Measurements from ENCODE around the gene SMAD7.

SMAD7 gene

GRCh38 chr18:48943736-48944527 lies 6.8 kb downstream of the SMAD7 start:
- no peak for DNase-seq

DNA sequence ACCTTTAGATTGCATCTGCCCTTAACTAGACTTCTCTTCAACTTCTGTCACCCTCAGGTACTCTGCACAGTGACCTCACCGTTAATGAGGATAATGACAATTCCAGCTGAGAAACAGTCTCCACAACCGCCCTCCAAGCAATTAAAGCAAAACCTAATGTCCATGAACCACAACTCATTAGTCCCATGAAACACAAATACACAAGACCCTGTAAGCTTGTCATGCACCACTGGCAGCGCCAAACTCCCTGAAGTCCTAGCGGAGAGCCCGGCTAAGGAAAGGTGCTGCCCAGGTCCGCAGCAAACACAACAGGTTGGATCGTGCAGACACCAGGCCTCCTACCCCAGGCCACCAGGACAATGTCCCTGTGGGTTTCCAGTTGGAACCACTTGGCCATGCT lies 7.4 kb downstream of the SMAD7 start:
- DNase-seq, result no peak

DNA sequence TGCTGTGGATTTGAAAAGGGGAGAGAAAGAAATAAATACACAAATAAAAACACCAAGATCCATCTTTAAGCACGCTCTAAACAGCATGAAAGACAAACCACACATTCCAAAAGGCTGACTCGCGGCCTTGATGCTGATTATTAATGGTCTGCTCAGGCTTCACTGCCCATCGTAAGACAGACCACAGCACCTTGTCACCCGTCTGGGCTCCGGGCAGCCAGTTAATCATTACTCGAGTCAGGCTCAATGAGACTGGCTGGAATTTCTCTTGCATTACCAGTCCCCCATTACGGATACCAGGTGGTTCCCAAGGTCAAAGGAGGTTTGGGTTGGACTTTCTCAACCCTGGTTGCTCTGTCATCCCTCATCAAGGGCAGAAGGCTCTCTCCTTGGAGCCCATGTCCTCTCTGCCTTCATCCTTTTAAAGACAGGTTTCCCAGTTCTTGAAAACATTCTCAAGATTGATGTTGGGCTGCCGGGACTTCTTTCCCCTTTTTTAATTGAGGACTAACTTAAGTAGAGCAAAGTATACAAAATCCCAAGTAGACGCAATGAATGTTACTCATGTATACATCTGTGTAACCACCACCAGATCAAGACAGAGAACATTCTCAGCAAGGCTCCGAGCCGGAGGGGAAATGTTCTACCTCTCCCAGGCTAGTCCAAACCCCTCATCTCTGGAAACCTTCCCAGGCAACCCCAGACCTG lies 8.1 kb downstream of the SMAD7 start:
- DNase-seq, result no peak

GRCh38 chr18:48942086-48942485 lies 8.7 kb downstream of the SMAD7 start:
- no peak for DNase-seq

DNA sequence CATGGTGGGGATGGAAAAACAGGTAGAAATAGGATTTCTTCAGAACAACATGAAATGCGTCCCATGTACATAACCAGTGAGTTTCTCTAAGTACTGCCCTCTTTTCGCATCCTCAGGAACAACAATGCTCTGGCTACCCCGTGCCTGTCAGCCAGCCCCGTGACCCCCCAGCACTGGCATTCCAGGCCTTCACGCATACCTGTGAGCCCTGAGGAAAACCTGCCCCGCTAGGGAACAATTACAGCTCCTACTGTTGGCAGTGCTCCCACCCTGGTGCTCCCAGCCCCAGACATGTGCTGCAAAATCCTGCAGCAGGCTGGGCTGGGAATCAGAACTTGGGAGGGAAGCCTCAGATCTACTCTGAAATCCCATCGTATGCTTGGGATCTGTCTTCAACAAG lies 9.1 kb downstream of the SMAD7 start:
- no peak for DNase-seq

DNA sequence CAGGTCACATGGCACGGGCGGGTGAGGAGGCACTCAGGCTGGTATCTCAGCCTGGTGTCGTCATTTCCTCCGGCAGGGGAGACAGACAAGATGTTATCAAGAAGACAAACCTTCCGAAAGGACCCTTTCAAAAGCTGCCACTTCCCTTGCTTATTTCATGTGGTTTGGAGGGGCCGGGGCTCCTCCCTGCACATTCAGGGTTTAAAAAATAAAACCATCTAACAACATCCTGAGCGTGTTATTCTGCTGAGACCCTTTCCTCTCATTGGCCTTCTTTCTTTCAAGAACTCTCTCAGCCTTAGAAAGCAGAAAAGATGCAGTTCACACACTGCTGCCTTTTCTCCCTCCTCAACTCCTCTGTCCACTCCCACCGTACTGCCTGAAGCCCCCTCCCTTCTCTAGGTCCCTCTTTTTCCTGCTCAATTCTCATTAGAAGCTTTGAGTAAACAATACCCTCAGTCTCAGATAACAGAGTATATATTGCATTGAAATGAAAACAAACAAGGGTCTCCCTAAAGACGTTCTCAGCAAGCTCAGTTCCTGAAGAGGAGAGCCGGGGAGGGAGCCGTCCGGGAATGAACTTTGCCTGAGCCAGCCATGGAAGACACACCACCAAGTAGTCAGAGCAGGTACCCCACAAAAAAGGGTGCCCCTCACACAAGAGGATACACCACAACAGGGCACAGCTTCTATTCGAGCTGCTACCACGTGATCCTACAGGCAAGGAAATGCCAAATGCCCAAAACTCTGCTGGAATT lies 9.7 kb downstream of the SMAD7 start:
- peak in 1 of 2 donors; percentile 64 for DNase-seq

DNA sequence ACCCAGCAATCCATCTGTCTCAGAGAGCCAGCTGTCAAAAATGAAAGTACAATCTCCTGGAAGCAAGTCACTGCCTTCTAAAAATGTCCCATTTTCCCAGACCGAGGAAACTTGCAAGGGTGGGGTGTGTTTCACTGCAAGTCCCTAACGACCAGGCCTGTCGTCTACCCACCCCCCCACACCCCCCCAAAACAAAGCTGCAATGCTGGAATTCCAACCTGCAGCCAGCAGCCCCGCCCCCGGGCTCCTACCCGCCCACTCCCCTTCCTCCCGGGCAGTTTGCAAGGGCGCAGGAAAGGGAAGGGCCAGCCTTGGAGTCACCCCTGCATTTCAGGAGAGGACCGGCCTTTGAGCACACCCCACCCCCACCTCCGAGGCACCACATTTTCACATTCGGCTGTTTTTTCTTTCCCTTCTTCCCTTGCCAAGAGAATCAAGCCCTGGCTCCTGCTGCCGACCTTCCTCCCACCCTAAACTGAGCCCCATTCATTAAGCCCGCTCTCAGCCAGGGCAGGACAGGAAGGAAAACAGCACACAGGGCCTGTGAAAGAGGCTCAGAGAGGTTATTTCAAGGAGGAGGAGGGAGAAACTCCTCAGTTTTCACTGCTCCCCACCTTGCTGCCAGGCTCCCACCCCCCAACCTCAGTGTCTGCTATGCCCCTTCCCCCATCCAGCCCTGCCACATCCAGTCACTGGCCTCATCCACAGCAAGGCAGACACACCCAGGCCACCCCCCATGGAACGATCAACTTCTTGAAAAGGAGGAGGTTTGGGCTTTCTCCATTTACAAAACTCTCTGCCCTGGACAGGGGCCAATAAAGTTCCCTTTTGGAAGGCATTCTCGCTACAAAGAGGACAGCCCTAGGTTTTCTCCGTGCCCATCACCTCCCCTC lies 11.3 kb downstream of the SMAD7 start:
- no peak for DNase-seq

DNA sequence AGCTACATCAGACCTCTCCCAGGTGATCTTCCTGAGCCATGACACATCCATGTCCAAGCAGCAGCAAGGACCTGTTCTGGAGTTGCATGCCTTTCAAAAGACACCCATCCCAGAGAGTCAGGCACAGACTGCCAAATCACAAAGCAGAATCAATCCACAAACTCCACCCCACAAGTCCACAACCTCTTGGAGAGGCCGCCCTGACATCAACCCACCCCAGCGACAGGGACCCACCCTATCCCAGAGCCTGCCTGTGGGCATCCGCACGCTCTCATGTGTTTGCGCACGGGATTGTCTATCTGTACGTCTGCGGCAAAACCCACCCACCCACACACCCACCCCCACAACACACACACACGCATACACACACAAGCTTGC lies 11.9 kb downstream of the SMAD7 start:
- DNase-seq, result no peak

DNA sequence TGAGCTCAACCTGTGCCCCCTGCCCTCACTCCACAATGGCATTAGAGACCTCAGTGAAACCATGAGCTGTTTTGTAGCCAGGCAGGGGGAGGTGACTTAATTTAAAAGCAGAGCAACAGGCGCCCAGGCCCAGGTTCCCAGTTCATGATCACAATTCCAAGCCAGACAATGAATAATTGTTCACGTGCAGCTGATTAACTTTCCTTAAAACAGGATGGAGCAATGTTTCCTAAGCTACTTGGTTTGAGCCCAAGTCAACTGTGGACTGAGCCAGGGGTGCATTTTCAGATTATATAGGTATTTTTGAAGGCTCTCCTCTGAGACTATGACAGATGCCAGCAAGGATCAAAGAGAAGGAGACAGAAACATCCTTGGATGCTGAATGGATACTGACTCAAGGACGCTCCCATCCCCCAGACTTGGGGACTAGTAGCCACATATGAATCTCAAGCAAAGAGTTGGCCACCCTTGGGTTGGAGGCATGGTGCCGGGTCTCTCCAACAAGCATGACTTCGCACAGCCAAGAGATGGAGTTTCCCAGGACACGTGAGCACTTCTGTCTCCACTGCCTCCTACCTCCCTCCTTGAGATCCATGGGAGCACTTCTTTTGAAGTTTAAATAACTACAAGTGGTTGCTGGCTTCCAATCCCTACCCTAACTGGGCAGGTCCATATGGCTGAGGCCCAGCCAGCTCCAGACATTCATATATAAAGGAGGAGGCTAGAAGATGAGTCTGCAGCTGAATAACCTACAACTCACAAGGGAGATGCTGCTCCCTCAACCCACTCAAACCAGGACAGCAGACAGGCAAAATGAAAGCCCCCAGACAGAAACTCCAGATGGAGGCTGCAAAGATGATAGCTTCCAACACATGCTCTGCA lies 12.7 kb downstream of the SMAD7 start:
- no peak for DNase-seq

DNA sequence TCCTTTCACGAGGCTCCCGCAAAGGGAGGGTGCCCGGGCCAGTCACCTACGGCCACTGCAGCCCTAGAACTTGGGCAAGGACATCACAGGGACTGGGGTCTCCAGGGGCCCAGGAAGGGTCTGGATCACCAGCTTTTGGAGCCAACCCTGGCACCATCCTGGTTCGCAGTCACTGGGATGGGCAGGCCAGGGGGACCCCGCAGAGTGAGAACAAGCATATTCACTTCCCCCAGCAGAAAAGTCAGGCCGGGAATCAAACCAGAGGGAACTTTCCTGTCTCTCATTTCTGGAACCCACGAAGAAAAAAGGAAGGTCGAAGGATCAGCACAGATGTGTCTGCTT lies 15.4 kb downstream of the SMAD7 start:
- no peak for DNase-seq

DNA sequence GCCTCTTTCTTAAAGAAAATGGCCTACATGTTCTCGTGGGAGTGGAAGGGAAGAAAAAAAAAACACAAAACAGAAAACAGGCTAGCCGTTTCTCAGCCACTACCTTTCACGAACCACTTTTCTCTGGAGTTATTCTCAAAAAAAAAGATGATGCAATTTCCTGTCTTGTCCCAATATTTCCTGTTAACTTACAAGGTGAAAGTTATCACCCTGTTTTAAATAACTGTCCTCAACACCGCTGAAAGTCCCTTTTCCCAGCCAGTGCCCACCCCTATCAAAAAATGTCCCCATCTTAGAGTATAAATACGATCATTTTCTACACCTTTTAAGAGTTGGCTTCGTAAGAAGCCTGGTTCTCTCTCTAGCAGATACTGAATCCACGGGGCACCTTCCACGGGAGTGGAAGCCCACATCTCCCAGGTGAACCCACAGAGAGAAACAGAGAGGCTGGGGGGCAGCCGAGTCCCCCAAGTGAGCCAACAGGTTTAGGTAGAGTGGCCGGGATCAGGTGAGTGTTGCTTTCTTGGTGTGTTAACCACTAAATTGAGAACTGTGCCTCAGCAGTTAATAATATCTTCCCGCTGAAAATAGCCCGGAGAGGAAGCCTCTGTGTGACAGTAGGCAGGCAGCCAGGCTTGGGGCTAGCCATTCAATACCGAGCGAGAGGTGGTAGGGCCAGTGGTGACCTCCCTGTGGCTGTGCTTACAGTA lies 15.9 kb downstream of the SMAD7 start:
- no peak for DNase-seq

DNA sequence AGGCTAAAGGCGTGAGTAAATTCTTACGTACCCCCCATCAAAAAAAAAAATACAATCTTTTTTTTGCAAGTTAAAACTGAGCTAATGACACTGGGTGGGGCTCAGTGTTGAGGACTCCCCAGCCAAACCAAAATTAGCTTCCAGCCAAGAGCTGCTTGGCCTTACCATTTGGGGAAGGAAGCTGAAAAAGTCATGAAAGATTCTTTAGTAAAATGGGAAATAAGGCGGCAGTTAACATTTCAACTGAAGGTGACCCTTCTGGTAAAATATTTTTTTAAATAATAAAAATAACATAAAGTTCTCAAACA lies 16.4 kb downstream of the SMAD7 start:
- DNase-seq, result no peak

DNA sequence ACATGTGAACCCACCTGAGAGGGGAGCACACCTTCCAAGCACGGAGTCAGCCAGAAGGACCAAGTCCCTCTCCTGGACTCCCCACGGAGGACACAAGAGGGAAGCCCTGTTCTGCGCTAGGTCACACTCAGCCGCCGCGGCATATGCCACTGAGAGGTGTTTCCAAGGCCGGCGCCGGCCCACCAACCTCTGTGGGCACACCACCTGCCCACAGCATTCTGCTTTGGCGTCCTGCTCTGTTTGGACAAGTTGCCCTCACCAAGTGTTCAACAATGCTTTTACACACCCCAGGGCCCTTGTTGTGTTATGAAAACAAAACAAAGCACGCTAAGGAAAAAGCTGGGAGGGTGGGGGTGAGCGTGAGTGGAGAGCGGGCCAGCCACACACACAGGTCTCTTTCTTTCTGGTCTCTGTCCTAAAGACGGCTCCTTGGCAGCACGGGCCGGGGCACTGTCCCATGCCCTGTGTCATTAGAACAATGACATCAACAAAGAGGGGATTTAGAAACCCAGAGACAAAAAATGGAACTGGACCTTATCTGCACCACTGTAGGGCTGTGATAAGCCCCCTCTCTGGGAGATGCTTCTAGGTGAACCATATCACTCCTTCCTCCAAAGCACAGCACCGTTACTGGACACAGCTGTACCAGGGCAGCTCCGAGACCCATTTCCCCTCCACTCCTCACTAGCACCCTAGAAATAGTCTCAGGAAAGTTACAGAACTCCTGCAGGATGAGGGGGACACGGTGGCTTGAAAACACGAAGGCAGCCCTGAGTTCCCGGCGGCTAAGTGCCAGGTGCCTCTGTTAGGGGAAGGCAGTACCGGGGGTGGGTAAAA lies 17.0 kb downstream of the SMAD7 start:
- no peak for DNase-seq

DNA sequence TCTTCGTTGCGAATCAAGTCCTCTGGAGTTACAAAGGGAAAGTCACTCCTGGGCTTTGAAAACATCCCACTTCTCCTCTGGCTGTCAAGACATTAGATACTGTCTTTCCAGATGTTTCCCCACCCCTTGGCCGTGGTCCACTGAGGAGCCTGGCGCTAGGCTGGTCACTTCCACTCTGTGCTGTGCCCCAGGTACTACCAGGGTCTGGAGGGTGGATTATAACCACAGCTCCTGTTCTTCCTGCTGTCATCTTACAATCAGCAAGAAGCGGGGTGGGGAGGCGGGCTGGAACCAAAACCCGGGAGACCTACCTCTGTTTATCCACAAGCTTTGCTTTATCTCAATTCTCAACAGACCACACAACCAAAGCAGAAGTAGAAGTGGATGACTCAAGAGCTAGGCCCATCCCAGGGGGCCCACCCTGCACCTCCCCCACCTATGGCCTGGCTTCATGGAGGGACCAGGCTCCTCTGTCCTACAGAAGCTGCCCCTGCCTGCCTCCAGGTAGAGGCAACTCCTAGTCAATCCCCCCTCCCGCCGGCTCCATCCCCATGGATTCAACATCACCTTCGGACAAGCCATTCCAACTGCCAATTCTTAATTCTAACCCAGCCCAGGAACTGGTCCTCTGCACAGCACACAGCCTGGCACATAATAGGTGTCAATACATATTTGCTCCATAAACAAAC lies 17.8 kb downstream of the SMAD7 start:
- DNase-seq, result no peak

DNA sequence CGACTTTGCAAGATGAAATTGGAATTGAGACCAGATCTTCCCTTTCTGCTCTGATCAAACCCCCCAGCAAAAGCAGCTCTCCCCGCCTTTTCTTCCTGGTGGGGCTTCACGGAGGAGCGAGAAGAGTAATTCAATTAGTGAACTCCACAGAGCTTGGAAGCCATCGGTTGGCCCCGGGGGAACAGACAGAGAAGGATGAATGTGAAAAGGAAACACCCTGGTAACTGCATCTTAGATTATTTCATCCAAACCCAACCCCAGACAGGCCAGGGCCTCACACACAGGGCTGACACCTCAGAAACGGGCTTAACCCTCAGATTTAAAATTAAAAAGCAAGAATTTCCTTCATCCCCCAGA lies 18.3 kb downstream of the SMAD7 start:
- DNase-seq, result no peak

DNA sequence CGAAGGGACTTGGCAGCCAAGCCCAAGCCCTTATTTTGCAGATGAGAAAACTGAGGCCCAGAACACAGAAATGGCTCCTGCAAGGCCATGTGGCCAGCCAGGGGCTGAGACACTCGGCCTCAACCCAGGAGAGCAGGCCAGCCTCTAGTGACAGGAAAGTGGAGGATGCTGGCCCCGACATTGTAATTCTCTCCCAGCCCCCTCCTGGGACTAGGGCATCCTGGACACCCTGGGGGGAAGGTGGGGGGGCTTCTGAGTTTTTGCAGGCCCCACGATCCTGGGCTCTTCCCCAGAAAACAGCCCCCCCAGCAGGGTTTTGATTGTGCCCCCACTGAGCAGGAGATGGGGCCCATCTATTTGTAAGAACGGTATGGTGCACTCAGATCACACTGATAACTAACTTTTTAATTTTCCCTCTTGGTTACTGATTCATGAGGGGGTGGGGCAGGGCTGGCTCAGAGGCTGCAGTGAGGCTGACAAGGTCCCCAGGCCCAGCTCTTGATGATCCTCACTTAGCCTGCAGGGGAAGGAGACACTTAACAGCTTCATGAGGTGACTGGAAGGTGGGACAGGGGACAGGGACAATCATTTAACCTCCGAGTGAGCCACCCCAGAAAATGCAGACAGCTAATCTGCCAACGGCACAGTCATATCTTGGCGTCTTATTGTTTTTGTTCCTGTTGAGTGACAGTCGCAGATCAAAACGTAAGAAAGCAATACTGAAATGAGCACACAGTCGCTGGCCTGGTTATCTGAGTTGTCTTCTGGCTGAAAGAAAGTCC lies 18.9 kb downstream of the SMAD7 start:
- DNase-seq, result no peak

GRCh38 chr18:48930926-48931325 lies 19.8 kb downstream of the SMAD7 start:
- DNase-seq, result no peak

- no peak for DNase-seq
Measured at GRCh38 chr18:48929941-48930713, 20.6 kb downstream of the SMAD7 start.
